A204.1 (cell line): Measurements from ENCODE around the gene FMR1NB.

Experiments
- FAIRE-seq: peaks from 2 replicates; lab custom pipeline; 2012; peaks lifted over from hg19 to GRCh38; lab: Jason Lieb, UNC

FMR1NB gene

GRCh38 chrX:148070504-148070877, 89.4 kb downstream of the FMR1NB start:
- FAIRE-seq, result no peak
